GM04503 (cell line): ENCODE results near the gene PSMB9.
"Not testable (repeated sequence)": the region's sequence is repeated elsewhere in the genome, so short reads cannot be mapped to it uniquely, and the experiment has no call there.

Experiments
- DNase-seq: peaks from one replicate; pipeline ENCODE4 v3.0.0-alpha.2; 2012; ENCODE audit warnings: low read depth

The PSMB9 gene

GRCh38 chr6:32853541-32854375, at the start of gene PSMB9, which contains the start of gene TAP1:
TSS of gene PSMB9 (plus strand) at chr6:32854192. CDS start at chr6:32854230, 38 bp downstream.
TSS of gene TAP1 (minus strand) at chr6:32853704. CDS start at chr6:32853636, 68 bp downstream.
- DNase-seq: peak; percentile 75

- DNase-seq: not testable (repeated sequence)
Observed at GRCh38 chr6:32805404-32805803, 48.6 kb upstream of the PSMB9 start.

- DNase-seq: no peak
Observed at GRCh38 chr6:32807020-32807580, 46.9 kb upstream of the PSMB9 start.

- DNase-seq: no peak
Observed at GRCh38 chr6:32809171-32809570, 44.8 kb upstream of the PSMB9 start.

- no peak for DNase-seq
Observed at GRCh38 chr6:32814145-32814544, 39.8 kb upstream of the PSMB9 start.

- no peak for DNase-seq
Observed at GRCh38 chr6:32815115-32815514, 38.9 kb upstream of the PSMB9 start.

GRCh38 chr6:32815996-32816395, 38.0 kb upstream of the PSMB9 start:
- DNase-seq: no peak

GRCh38 chr6:32816746-32817204, 37.2 kb upstream of the PSMB9 start, which contains the start of gene HLA-DOB:
TSS of gene HLA-DOB (minus strand) at chr6:32817002. CDS start at chr6:32816951, 51 bp downstream.
- DNase-seq: no peak

- no peak for DNase-seq
Observed at GRCh38 chr6:32818867-32819266, 35.1 kb upstream of the PSMB9 start.

- peak; percentile 60 for DNase-seq
Observed at GRCh38 chr6:32819729-32820128, 34.3 kb upstream of the PSMB9 start.

- DNase-seq: peak; percentile 55
Observed at GRCh38 chr6:32825966-32826365, 28.0 kb upstream of the PSMB9 start.

GRCh38 chr6:32827025-32827424, 27.0 kb upstream of the PSMB9 start:
- DNase-seq: no peak

GRCh38 chr6:32829495-32829894, 24.5 kb upstream of the PSMB9 start:
- DNase-seq: no peak

GRCh38 chr6:32830017-32830416, 24.0 kb upstream of the PSMB9 start:
- DNase-seq: no peak

- no peak for DNase-seq
Observed at GRCh38 chr6:32830936-32831335, 23.1 kb upstream of the PSMB9 start.

GRCh38 chr6:32832535-32832934, 21.5 kb upstream of the PSMB9 start:
- no peak for DNase-seq

- DNase-seq: no peak
Observed at GRCh38 chr6:32833664-32834063, 20.3 kb upstream of the PSMB9 start.

GRCh38 chr6:32835167-32835893, 18.7 kb upstream of the PSMB9 start:
- no peak for DNase-seq

- no peak for DNase-seq
Observed at GRCh38 chr6:32836873-32837272, 17.1 kb upstream of the PSMB9 start.

GRCh38 chr6:32837651-32838113, 16.3 kb upstream of the PSMB9 start:
- DNase-seq: no peak

GRCh38 chr6:32838114-32838958, 15.7 kb upstream of the PSMB9 start, which contains the start of gene TAP2:
TSS of gene TAP2 (minus strand) at chr6:32838739. CDS start at chr6:32838233, 506 bp downstream.
- DNase-seq: no peak
